Activated T-cell treated with anti-CD3 and anti-CD28 coated beads, Interleukin-2, amount 50 U/mL, for 24 hours (primary cell): Measurements from ENCODE around the gene NUDT4.
"Not testable (repeated sequence)": the region's sequence is repeated elsewhere in the genome, so short reads cannot be mapped to it uniquely, and the experiment has no call there.

Source experiments
- DNase-seq: peaks from one replicate; pipeline ENCODE4 v3.0.0-alpha.2; 2020
- H3K27ac Mint-ChIP-seq: 2 replicates; pipeline ENCODE4 v1.8.0; 2020; ENCODE audit warnings: mild to moderate bottlenecking, mixed read lengths
- H3K27me3 Mint-ChIP-seq: 2 replicates; pipeline ENCODE4 v1.8.0; 2020; ENCODE audit warnings: mixed read lengths
- H3K36me3 Mint-ChIP-seq: 2 replicates; pipeline ENCODE4 v1.8.0; 2020; ENCODE audit warnings: low read depth, mixed read lengths
- H3K4me1 Mint-ChIP-seq: 2 replicates; pipeline ENCODE4 v1.8.0; 2020; ENCODE audit warnings: low read depth, mixed read lengths
- H3K4me3 Mint-ChIP-seq: 2 replicates; pipeline ENCODE4 v1.8.0; 2020; ENCODE audit warnings: mild to moderate bottlenecking, moderate library complexity, mixed read lengths
- H3K9me3 Mint-ChIP-seq: 2 replicates; pipeline ENCODE4 v1.8.0; 2020; ENCODE audit warnings: mixed read lengths

NUDT4 gene

GRCh38 chr12:93419388-93420034, 41.8 kb downstream of the NUDT4 start:
- Mint-ChIP-seq H3K4me3 (no peak overlapping the region), H3K27me3 (no peaks in the 10 kb centered on the region), H3K4me1 (peaks cover 91% of the 10 kb centered on the region), H3K9me3 (no peaks in the 10 kb centered on the region), H3K36me3 (peaks cover 32% of the 10 kb centered on the region), H3K27ac (peak overlapping the region; percentile 76)
- no peak for DNase-seq

- peaks cover 30% of the 10 kb centered on the region for H3K36me3 Mint-ChIP-seq
- peaks cover 91% of the 10 kb centered on the region for H3K4me1 Mint-ChIP-seq
- no peak for DNase-seq
- H3K9me3 Mint-ChIP-seq, result no peaks in the 10 kb centered on the region
- no peak overlapping the region for H3K4me3 Mint-ChIP-seq
- H3K27ac Mint-ChIP-seq, result peak overlapping the region; percentile 88
- no peaks in the 10 kb centered on the region for H3K27me3 Mint-ChIP-seq
Measured at GRCh38 chr12:93422050-93422449, 44.3 kb downstream of the NUDT4 start.

- peak overlapping the region; percentile 73 for H3K27ac Mint-ChIP-seq
- peaks cover 90% of the 10 kb centered on the region for H3K4me1 Mint-ChIP-seq
- H3K4me3 Mint-ChIP-seq, result no peak overlapping the region
- H3K9me3 Mint-ChIP-seq, result no peaks in the 10 kb centered on the region
- peaks cover 40% of the 10 kb centered on the region for H3K36me3 Mint-ChIP-seq
- no peak for DNase-seq
- H3K27me3 Mint-ChIP-seq, result no peaks in the 10 kb centered on the region
Measured at GRCh38 chr12:93425736-93426411, 48.1 kb downstream of the NUDT4 start.

GRCh38 chr12:93426412-93426805, 48.7 kb downstream of the NUDT4 start:
- Mint-ChIP-seq H3K4me3 (peak overlapping the region; percentile 23), H3K27me3 (no peaks in the 10 kb centered on the region), H3K27ac (peak overlapping the region; percentile 73), H3K36me3 (peaks cover 43% of the 10 kb centered on the region), H3K4me1 (peaks cover 89% of the 10 kb centered on the region), H3K9me3 (no peaks in the 10 kb centered on the region)
- DNase-seq, result no peak

GRCh38 chr12:93427779-93428564, 50.2 kb downstream of the NUDT4 start:
- no peaks in the 10 kb centered on the region for H3K27me3 Mint-ChIP-seq
- peaks cover 85% of the 10 kb centered on the region for H3K4me1 Mint-ChIP-seq
- no peak for DNase-seq

GRCh38 chr12:93429448-93429847, 51.7 kb downstream of the NUDT4 start:
- H3K9me3 Mint-ChIP-seq, result no peaks in the 10 kb centered on the region
- peaks cover 86% of the 10 kb centered on the region for H3K4me1 Mint-ChIP-seq
- H3K4me3 Mint-ChIP-seq, result no peak overlapping the region

More at GRCh38 chr12:93427779-93428564, 50.2 kb downstream of the NUDT4 start:
- H3K36me3 Mint-ChIP-seq, result peaks cover 39% of the 10 kb centered on the region
- no peaks in the 10 kb centered on the region for H3K9me3 Mint-ChIP-seq
- no peak overlapping the region for H3K4me3 Mint-ChIP-seq
- peak overlapping the region; percentile 58 for H3K27ac Mint-ChIP-seq

GRCh38 chr12:93429852-93430251, 52.1 kb downstream of the NUDT4 start:
- DNase-seq, result no peak
- H3K27ac Mint-ChIP-seq, result peak overlapping the region; percentile 26
- peaks cover 84% of the 10 kb centered on the region for H3K4me1 Mint-ChIP-seq
- no peaks in the 10 kb centered on the region for H3K9me3 Mint-ChIP-seq
- H3K36me3 Mint-ChIP-seq, result peaks cover 40% of the 10 kb centered on the region
- no peak overlapping the region for H3K4me3 Mint-ChIP-seq
- H3K27me3 Mint-ChIP-seq, result no peaks in the 10 kb centered on the region

More at GRCh38 chr12:93429448-93429847, 51.7 kb downstream of the NUDT4 start:
- Mint-ChIP-seq H3K27ac (no peak overlapping the region), H3K36me3 (peaks cover 41% of the 10 kb centered on the region), H3K27me3 (no peaks in the 10 kb centered on the region)
- no peak for DNase-seq

- no peak overlapping the region for H3K27ac Mint-ChIP-seq
- no peak for DNase-seq
- H3K27me3 Mint-ChIP-seq, result no peaks in the 10 kb centered on the region
- H3K9me3 Mint-ChIP-seq, result no peaks in the 10 kb centered on the region
- H3K4me1 Mint-ChIP-seq, result peaks cover 84% of the 10 kb centered on the region
- H3K4me3 Mint-ChIP-seq, result no peak overlapping the region
- H3K36me3 Mint-ChIP-seq, result peaks cover 40% of the 10 kb centered on the region
Measured at GRCh38 chr12:93430280-93430679, 52.6 kb downstream of the NUDT4 start.

GRCh38 chr12:93432031-93432430, 54.3 kb downstream of the NUDT4 start:
- not testable (repeated sequence) for H3K4me3 Mint-ChIP-seq, H3K27me3 Mint-ChIP-seq, DNase-seq, H3K9me3 Mint-ChIP-seq
- peaks cover 38% of the 10 kb centered on the region for H3K36me3 Mint-ChIP-seq
- H3K4me1 Mint-ChIP-seq, result peaks cover 84% of the 10 kb centered on the region
- peak overlapping the region; percentile 68 for H3K27ac Mint-ChIP-seq

- Mint-ChIP-seq H3K27me3 (no peaks in the 10 kb centered on the region), H3K4me1 (peaks cover 86% of the 10 kb centered on the region), H3K36me3 (peaks cover 41% of the 10 kb centered on the region), H3K9me3 (no peaks in the 10 kb centered on the region), H3K4me3 (no peak overlapping the region), H3K27ac (peak overlapping the region; percentile 11)
- no peak for DNase-seq
Measured at GRCh38 chr12:93434256-93434865, 56.6 kb downstream of the NUDT4 start.

GRCh38 chr12:93438266-93439050, 60.7 kb downstream of the NUDT4 start:
- H3K36me3 Mint-ChIP-seq, result peaks cover 37% of the 10 kb centered on the region
- peaks cover 80% of the 10 kb centered on the region for H3K4me1 Mint-ChIP-seq
- no peaks in the 10 kb centered on the region for H3K9me3 Mint-ChIP-seq
- peak overlapping the region; percentile 81 for H3K27ac Mint-ChIP-seq
- no peaks in the 10 kb centered on the region for H3K27me3 Mint-ChIP-seq
- peak overlapping the region; percentile 95 for H3K4me3 Mint-ChIP-seq
- no peak for DNase-seq

- no peak for DNase-seq
- Mint-ChIP-seq H3K4me3 (peak overlapping the region; percentile 95), H3K27me3 (no peaks in the 10 kb centered on the region), H3K36me3 (peaks cover 32% of the 10 kb centered on the region), H3K4me1 (peaks cover 65% of the 10 kb centered on the region), H3K9me3 (no peaks in the 10 kb centered on the region), H3K27ac (peak overlapping the region; percentile 98)
Measured at GRCh38 chr12:93440043-93440835, 62.5 kb downstream of the NUDT4 start.

GRCh38 chr12:93441081-93441616, 63.4 kb downstream of the NUDT4 start:
- peak; percentile 63 for DNase-seq
- no peaks in the 10 kb centered on the region for H3K9me3 Mint-ChIP-seq
- H3K27me3 Mint-ChIP-seq, result no peaks in the 10 kb centered on the region
- H3K36me3 Mint-ChIP-seq, result peaks cover 30% of the 10 kb centered on the region
- peak overlapping the region; percentile 98 for H3K27ac Mint-ChIP-seq
- peaks cover 57% of the 10 kb centered on the region for H3K4me1 Mint-ChIP-seq
- peak overlapping the region; percentile 95 for H3K4me3 Mint-ChIP-seq
